ENCODE results near the gene EPHB6.

- TF ChIP-seq POLR2A (IDR thresholded peaks at IDR 0.05; ENCODE audit: low read depth, low read length) (no peak), TAF1 (IDR thresholded peaks at IDR 0.05; ENCODE audit: low read depth, low read length) (no peak)
These were observed 64.0 kb downstream of the EPHB6 start for GRCh38 chr7:142918901-142919300.

Data from GM12891 (cell line).